K562 (cell line): ENCODE measurements around the gene IP6K3. TPM values are rescaled to one million over a fixed set of nuclear protein-coding genes. Genes with fewer than 3 reads are reported as not detected.
A peak's percentile ranks its signal among the peaks of the same experiment; 100 is the strongest.

Experiments used
- AFF1 ChIP-seq, 2 experiments: fragments of 450-650 bp; IDR thresholded peaks; 2 replicates each; pipeline ENCODE4 v1.6.1; 2018; ENCODE audit warnings: mild to moderate bottlenecking in 2 of 2, low read depth in 1 of 2; ENCODE audit not compliant: partially characterized antibody in 2 of 2
- E2F5 ChIP-seq: sonication (generic); formaldehyde crosslinking; IDR thresholded peaks from 2 replicates; pipeline ENCODE4 v1.8.0; 2022; ENCODE audit warnings: mild to moderate bottlenecking, missing genetic modification reagents
- MAZ ChIP-seq, 2 experiments: fragments of 450-650 bp in 1 of 2; sonication (generic) in 1 of 2; formaldehyde crosslinking; IDR thresholded peaks in 1 of 2; conservative IDR thresholded peaks in 1 of 2; 2 replicates each; pipeline versions ENCODE4 v1.4.0 to v1.5.0; 2020; ENCODE audit warnings: mild to moderate bottlenecking in 1 of 2, missing genetic modification reagents in 1 of 2
- MCM3 ChIP-seq: fragments of 450-650 bp; IDR thresholded peaks from 2 replicates; pipeline ENCODE4 v1.6.1; 2016
- NR0B1 ChIP-seq: fragments of 450-650 bp; IDR thresholded peaks from one replicate; pipeline ENCODE4 v1.6.1; 2018; ENCODE audit warnings: mild to moderate bottlenecking, moderate library complexity; ENCODE audit not compliant: partially characterized antibody
- RBM25 ChIP-seq: fragments of 200-400 bp; formaldehyde crosslinking; IDR thresholded peaks from 2 replicates; pipeline ENCODE4 v1.6.1; 2018; ENCODE audit warnings: low read length, low read depth, moderate library complexity; ENCODE audit not compliant: severe bottlenecking
- TRIM24 ChIP-seq, 2 experiments: fragments of 450-650 bp; IDR thresholded peaks; 2 replicates each; pipeline ENCODE4 v1.6.1; 2016
- ZFX ChIP-seq: sonication (generic); formaldehyde crosslinking; IDR thresholded peaks from 2 replicates; pipeline ENCODE4 v1.8.0; 2022; ENCODE audit warnings: mild to moderate bottlenecking, missing genetic modification reagents, moderate library complexity
- ZNF232 ChIP-seq: sonication (generic); formaldehyde crosslinking; IDR thresholded peaks from 2 replicates; pipeline ENCODE4 v1.8.0; 2022; ENCODE audit warnings: mild to moderate bottlenecking, missing genetic modification reagents
- ZNF592 ChIP-seq: fragments of 450-650 bp; IDR thresholded peaks from 2 replicates; pipeline ENCODE4 v1.6.1; 2017; ENCODE audit warnings: antibody characterized with exemption, mild to moderate bottlenecking
- ZNF740 ChIP-seq, 3 experiments: fragments of 200-800 bp in 1 of 3; sonication (Bioruptor generic) in 1 of 3; sonication (generic) in 1 of 3; formaldehyde crosslinking in 1 of 3; IDR thresholded peaks; 2 replicates each; pipeline versions ENCODE4 v1.6.1 to v1.8.0; 2016 to 2022; ENCODE audit warnings: mild to moderate bottlenecking in 2 of 3, missing compliant biosample characterization in 2 of 3, missing genetic modification characterization in 2 of 3, missing genetic modification reagents in 1 of 3
- polyA plus RNA-seq, 8 experiments: library from polyadenylated mRNA; depleted of rRNA in 4 of 8; stranded (reverse) in 5 of 8; unstranded in 3 of 8; fragments of >200 nt; fragmentation: Nextera tagmentation in 2 of 8; fragmentation: Illumina TruSeq in 1 of 8; extraction: Ambion mirVana in 2 of 8; extraction: Trizol in 1 of 8; gene quantifications; 2 replicates each; pipeline versions ENCODE4 v1.2.1 to v1.2.3, GENCODE V29; 2011 to 2014; ENCODE audit warnings: inconsistent platforms in 1 of 8, missing spikeins in 1 of 8
- total RNA-seq, 7 experiments: library from RNA; depleted of rRNA in 6 of 7; stranded (reverse); fragments of >200 nt in 6 of 7; fragmentation: Illumina TruSeq in 2 of 7; extraction: Trizol in 2 of 7; gene quantifications; 2 replicates each; pipeline versions ENCODE4 v1.2.1 to v1.2.3, GENCODE V29; 2011 to 2021; ENCODE audit warnings: low replicate concordance in 1 of 7

IP6K3 gene
- total and polyA plus RNA-seq, 9 of the 15 experiments (the other 6 are each of a cell fraction or from before 2014, with no cell fraction given): not detected

GRCh38 chr6:33787954-33788693 lies 41.4 kb upstream of the IP6K3 start (continued):
- no peak for TF ChIP-seq ZNF592
- 0 out of 2 replicates have a peak, but pooled peaks have one; percentile 47 for TF ChIP-seq ZNF232 (CRISPR knock-in tag)
- no peak; the same call in 1 of the 2 replicates for TF ChIP-seq ZFX (CRISPR knock-in tag)
- TF ChIP-seq MCM3: no peak
- peak in 1 of 2 experiments; percentile 38; a peak in 2 of 4 replicates for TF ChIP-seq MAZ (CRISPR knock-in tag; conservative IDR thresholded peaks at IDR 0.05 in 1 of 2, IDR thresholded peaks at IDR 0.05 in 1 of 2)
- no peak for TF ChIP-seq RBM25
- no peak; the same call in 1 of the 2 replicates for TF ChIP-seq ZNF740 (CRISPR knock-in tag; IDR thresholded peaks at IDR 0.05)
- TF ChIP-seq ZNF740 (tag; IDR thresholded peaks at IDR 0.05): no peak
- 0 out of 4 replicates have a peak, but pooled peaks of 1 of the 2 experiments have one; percentile 38 for TF ChIP-seq TRIM24 (IDR thresholded peaks at IDR 0.05)
- TF ChIP-seq E2F5 (CRISPR knock-in tag): no peak
- TF ChIP-seq NR0B1: no peak
- no peak for TF ChIP-seq AFF1 (IDR thresholded peaks at IDR 0.05; ENCODE audit: low read depth in 1 of 2, partially characterized antibody in 2 of 2)
